ENCODE results near the gene ATP2C2.
"Not testable (repeated sequence)": the region's sequence is repeated elsewhere in the genome, so short reads cannot be mapped to it uniquely, and the experiment has no call there.

Gene ATP2C2

DNA sequence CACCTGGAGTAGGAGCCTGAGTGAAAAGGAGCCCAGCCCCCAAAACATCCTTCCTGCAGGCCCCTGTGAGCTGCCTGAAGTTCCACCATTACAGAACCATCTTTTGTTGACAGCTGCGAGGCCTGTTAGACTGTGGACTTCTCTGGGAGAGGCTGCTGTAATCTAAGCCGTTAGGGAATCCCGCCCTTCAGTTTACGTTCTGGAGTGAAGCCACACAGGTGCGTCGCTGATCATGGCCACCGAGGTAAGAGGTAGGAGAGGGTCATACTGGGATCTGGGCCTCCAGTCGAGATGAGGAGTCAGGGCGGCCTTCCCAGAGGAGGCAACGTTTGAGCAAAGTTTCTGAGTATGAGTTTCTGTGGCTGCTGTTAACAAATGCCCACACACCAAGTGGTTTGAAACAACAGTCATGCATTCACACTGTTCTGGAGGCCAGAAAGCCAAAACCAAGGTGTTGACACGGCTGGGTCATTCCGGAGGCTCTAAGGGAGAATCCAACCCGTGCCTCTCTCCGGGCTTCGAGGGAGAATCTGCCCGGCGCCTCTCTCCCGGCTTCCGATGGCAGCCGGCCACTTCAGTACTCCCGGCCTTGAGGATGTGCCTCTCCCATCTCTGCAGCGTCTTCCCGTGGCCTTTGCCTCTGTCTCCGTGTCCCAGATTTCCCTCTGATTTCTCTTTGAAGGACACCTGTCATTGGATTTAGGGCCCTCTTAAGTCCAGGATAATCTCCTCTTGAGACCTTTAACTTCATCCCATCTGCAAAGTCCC lies 26.6 kb upstream of the ATP2C2 start:
- no peak for DNase-seq (ENCODE audit: low read depth)

- not testable (repeated sequence) for DNase-seq (ENCODE audit: low read depth)
Measured at GRCh38 chr16:84343800-84344199, 24.5 kb upstream of the ATP2C2 start.

GRCh38 chr16:84344781-84345180 lies 23.6 kb upstream of the ATP2C2 start:
- no peak for DNase-seq (ENCODE audit: low read depth)

GRCh38 chr16:84347161-84347560 lies 21.2 kb upstream of the ATP2C2 start:
- DNase-seq (ENCODE audit: low read depth): no peak

GRCh38 chr16:84348386-84348888 lies 19.9 kb upstream of the ATP2C2 start:
- no peak for DNase-seq (ENCODE audit: low read depth)

- no peak for DNase-seq (ENCODE audit: low read depth)
Measured at GRCh38 chr16:84349862-84350684, 18.3 kb upstream of the ATP2C2 start.

DNA sequence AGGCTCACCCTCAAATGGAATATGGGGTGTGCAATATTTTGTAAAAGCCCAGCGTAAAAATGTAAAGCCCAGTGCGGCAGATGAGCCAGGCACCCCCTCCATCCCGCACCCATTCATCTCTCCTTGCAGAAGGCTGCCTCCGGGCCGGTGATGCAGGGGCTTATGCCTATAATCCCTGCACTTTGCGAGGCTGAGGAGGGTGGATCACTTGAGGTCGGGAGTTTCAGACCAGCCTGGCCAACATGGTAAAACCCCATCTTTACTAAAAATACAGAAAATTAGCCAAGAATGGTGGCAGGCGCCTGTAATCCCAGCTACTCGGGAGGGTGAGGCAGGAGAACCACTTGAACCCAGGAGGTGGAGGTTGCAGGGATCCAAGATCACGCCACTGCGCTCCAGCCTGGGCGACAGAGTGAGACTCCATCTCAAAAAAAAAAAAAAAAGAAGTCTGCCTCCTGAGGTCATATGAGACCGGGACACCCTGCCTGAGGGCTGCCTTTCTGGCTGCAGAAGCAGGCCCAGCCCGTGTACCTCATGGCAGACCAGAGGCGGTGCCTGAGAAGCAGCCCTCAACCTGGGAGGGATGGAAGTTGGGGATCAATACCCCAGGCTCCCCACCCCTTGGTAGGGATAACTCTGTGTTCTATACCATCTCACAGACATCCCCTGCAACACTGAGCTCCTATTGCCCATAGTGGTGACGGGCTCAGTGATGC lies 17.5 kb upstream of the ATP2C2 start:
- no peak for DNase-seq (ENCODE audit: low read depth)

DNA sequence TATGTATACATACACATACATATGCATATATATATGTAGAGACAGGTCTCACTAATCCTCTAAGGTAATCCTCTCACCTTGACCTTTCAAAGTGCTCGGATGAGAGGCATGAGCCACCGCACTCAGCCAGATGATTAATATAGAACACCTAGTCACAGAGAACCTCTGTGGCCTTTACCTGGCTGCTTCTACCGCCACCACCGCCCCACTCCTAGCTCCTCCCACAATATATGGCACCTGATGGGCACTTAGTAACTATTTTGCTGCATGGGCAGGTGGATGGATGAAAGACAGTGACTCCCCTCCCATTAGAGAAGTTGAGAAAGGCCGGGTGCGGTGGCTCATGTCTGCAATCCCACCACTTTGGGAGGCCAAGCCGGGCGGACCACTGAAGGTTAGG lies 16.7 kb upstream of the ATP2C2 start:
- DNase-seq (ENCODE audit: low read depth): no peak

GRCh38 chr16:84354306-84354705 lies 14.0 kb upstream of the ATP2C2 start:
- DNase-seq (ENCODE audit: low read depth): no peak

DNA sequence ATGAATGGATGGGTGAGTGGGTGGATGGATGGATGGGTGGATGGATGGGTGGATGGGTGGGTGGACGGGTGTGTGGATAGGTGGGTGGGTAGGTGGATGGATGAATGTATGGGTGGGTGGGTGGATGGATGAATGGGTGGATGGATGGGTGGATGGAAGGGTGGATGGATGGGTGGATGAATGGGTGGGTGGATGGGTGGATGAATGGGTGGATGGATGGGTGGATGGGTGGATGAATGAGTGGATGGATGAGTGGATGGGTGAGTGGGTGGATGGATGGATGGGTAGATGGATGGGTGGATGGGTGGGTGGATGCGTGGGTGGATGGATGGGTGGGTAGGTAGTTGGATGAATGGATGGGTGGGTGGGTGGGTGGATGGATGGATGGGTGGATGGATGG lies 13.2 kb upstream of the ATP2C2 start:
- DNase-seq (ENCODE audit: low read depth): no peak

- no peak for DNase-seq (ENCODE audit: low read depth)
Measured at GRCh38 chr16:84356176-84356575, 12.2 kb upstream of the ATP2C2 start.

DNA sequence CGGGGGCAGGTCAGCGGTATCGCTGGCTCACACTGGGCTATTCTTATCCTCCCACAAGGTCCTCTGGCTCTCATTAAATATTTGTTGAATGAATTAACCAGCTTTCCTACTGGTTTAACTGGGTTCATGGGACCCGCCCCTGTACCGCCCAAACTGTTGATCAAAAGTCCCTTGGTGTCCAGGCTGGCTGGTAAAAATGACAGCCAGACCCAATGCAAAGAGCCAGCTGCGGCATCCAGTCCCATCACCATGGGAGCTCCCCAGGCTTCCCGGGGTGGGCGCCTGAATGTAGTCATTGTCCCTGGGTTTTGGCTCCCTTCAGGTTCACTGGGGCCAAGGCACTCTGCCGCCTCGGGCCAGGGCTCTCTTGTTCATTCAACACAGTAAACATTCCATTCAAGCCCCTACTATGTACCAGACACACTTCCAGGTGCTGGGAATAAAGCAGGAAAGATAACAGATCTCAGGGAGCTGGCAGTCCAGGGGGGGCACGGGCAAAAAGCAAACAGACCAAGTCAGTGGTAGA lies 11.7 kb upstream of the ATP2C2 start:
- no peak for DNase-seq (ENCODE audit: low read depth)

GRCh38 chr16:84357191-84357651 lies 11.1 kb upstream of the ATP2C2 start:
- DNase-seq (ENCODE audit: low read depth): no peak

GRCh38 chr16:84358601-84359295 lies 9.6 kb upstream of the ATP2C2 start:
- DNase-seq (ENCODE audit: low read depth): no peak

DNA sequence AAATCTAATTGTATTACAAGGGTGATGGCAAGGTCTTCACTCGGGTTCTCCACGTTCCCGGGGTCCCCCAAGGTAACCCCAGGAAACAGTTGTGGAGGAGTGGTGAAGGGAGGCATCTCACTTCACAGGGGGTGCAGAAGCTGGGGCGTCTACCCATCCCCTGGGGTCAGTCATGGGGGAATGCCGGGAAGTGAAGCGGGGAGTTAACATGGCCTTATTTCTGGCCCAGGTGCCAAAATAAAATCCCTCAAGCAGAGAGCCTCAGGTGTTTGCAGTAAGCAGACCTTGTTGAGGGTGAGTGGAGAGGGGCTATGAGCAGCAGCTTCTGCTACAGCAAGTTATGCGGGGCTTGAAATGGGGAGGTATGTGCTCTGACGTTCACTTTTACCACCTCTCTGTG lies 9.0 kb upstream of the ATP2C2 start:
- DNase-seq (ENCODE audit: low read depth): no peak

- no peak for DNase-seq (ENCODE audit: low read depth)
Measured at GRCh38 chr16:84360170-84360569, 8.2 kb upstream of the ATP2C2 start.

DNA sequence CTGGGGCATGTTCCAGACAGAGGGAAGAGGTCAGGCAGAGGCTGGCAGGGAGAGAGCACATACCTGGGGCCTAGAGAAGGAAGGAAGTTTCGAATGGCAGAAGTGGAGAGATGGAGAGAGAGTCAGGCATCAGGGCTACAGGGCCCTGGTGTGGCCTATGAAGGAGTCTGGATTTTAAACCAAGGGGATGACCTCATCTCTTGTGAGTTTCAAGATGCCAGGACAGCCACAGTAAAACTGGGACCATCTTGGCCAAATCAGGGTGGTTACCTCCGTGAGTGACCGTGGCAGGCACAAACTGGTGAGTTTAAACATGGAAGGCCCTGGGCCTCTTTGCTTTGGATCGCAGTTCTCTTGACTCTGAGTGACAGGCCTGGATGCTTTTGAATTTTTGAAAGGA lies 7.6 kb upstream of the ATP2C2 start:
- DNase-seq (ENCODE audit: low read depth): no peak

GRCh38 chr16:84361546-84361945 lies 6.8 kb upstream of the ATP2C2 start:
- no peak for DNase-seq (ENCODE audit: low read depth)

GRCh38 chr16:84362471-84362941 lies 5.8 kb upstream of the ATP2C2 start:
- no peak for DNase-seq (ENCODE audit: low read depth)

DNA sequence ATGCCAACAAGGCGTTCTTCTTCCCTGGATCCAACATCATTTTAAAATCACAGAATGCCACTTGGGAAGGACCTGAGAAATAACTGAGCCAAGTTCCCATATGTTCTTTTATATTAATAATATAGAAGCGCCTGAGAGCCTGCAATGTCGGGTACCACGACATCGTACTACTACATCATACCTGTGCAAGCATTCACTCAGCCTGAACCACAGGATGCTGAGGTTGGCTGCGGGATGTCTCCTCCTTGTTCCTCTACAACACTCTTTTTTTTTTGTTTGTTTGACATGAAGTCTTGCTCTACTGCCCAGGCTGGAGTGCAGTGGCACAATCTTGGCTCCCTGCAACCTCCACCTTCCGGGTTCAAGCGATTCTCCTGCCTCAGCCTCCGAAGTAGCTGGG lies 2.1 kb upstream of the ATP2C2 start:
- DNase-seq (ENCODE audit: low read depth): no peak

GRCh38 chr16:84367297-84367680 lies 1.0 kb upstream of the ATP2C2 start:
- DNase-seq (ENCODE audit: low read depth): no peak
